GM23248 (cell line): ENCODE data around the gene INPP5A. TPM values are rescaled to one million over a fixed set of nuclear protein-coding genes. Genes with fewer than 3 reads are reported as not detected.

Experiments used
- DNase-seq: peaks from one replicate; pipeline ENCODE4 v3.0.0-alpha.2; 2015
- H2AFZ ChIP-seq: fragments of 200-600 bp; sonication (generic); 2 replicates; pipeline ENCODE4 v1.6.1; 2016; ENCODE audit warnings: antibody characterized with exemption
- H3F3A ChIP-seq: fragments of 200-600 bp; sonication (generic); 2 replicates; pipeline ENCODE4 v1.6.1; 2016; ENCODE audit warnings: mild to moderate bottlenecking, antibody characterized with exemption, mixed run types; ENCODE audit not compliant: insufficient read depth
- H3K27ac ChIP-seq: fragments of 200-600 bp; sonication (generic); 2 replicates; pipeline ENCODE4 v1.5.1; 2016; ENCODE audit warnings: mild to moderate bottlenecking
- H3K27me3 ChIP-seq: fragments of 200-600 bp; sonication (generic); replicated peaks from 2 replicates; pipeline ENCODE4 v1.6.1; 2016; ENCODE audit warnings: mild to moderate bottlenecking; ENCODE audit not compliant: insufficient read depth
- H3K36me3 ChIP-seq: fragments of 200-600 bp; sonication (generic); 2 replicates; pipeline ENCODE4 v1.6.1; 2016; ENCODE audit warnings: low read depth, mild to moderate bottlenecking
- H3K4me1 ChIP-seq: fragments of 200-600 bp; sonication (generic); 2 replicates; pipeline ENCODE4 v1.6.1; 2016; ENCODE audit warnings: mild to moderate bottlenecking; ENCODE audit not compliant: insufficient read depth
- H3K4me2 ChIP-seq: fragments of 200-600 bp; sonication (generic); one replicate; pipeline ENCODE4 v1.6.1; 2016; ENCODE audit warnings: mild to moderate bottlenecking; ENCODE audit not compliant: unreplicated experiment
- H3K4me3 ChIP-seq: fragments of 200-600 bp; sonication (generic); 2 replicates; pipeline ENCODE4 v1.5.1; 2016; ENCODE audit warnings: mild to moderate bottlenecking
- H3K79me2 ChIP-seq: fragments of 200-600 bp; sonication (generic); 2 replicates; pipeline ENCODE4 v1.6.1; 2016; ENCODE audit warnings: mild to moderate bottlenecking; ENCODE audit not compliant: insufficient read depth
- H3K9ac ChIP-seq: fragments of 200-600 bp; sonication (generic); 2 replicates; pipeline ENCODE4 v1.6.1; 2016; ENCODE audit warnings: mild to moderate bottlenecking
- H3K9me2 ChIP-seq: fragments of 200-600 bp; sonication (generic); 2 replicates; pipeline ENCODE4 v1.6.1; 2016; ENCODE audit warnings: mixed run types, mild to moderate bottlenecking, moderate library complexity; ENCODE audit not compliant: insufficient read depth
- H3K9me3 ChIP-seq: fragments of 200-600 bp; sonication (generic); one replicate; pipeline ENCODE4 v1.6.1; 2017; ENCODE audit warnings: low read depth
- H4K20me1 ChIP-seq: fragments of 200-600 bp; sonication (generic); 2 replicates; pipeline ENCODE4 v1.6.0; 2016; ENCODE audit not compliant: insufficient read depth
- EZH2 ChIP-seq: fragments of 200-600 bp; sonication (generic); IDR thresholded peaks from 2 replicates; pipeline ENCODE4 v1.6.1; 2018; ENCODE audit warnings: antibody characterized with exemption, mild to moderate bottlenecking; ENCODE audit not compliant: insufficient read depth, poor library complexity, severe bottlenecking
- EZH2phosphoT487 ChIP-seq: fragments of 200-600 bp; sonication (generic); IDR thresholded peaks from 2 replicates; pipeline ENCODE4 v1.6.1; 2018; ENCODE audit warnings: antibody characterized with exemption, moderate library complexity, mild to moderate bottlenecking, low read depth; ENCODE audit not compliant: insufficient read depth
- WGBS, 2 experiments: methylation state at CpG; one replicate each; pipeline ENCODE4 v1.1.6; 2015 to 2017; ENCODE audit warnings: low lambda C conversion rate in 2 of 2, low coverage in 1 of 2; ENCODE audit errors: missing lambda C conversion rate in 2 of 2; 5-methylcytosine and 5-hydroxymethylcytosine counted together
- in situ Hi-C: fragments of 300-500 bp; cut with MboI; formaldehyde crosslinking; loops from 2 replicates; pipeline ENCODE4 v1.15.0; 2020
- polyA plus RNA-seq: library from polyadenylated mRNA; unstranded; fragments of >200 nt; fragmentation: Nextera tagmentation; extraction: Ambion mirVana; gene quantifications from 2 replicates; pipeline ENCODE4 v1.2.1, GENCODE V29; 2016
- total RNA-seq: library from RNA; depleted of rRNA; stranded (reverse); fragments of >200 nt; shearing (Covaris generic); gene quantifications from 2 replicates; pipeline ENCODE4 v1.2.3, GENCODE V29; 2014

Gene INPP5A
- total and polyA plus RNA-seq, 2 experiments from 2014 or later, result 2.3 to 35.2 TPM

- no peak overlapping the region for H3K9ac ChIP-seq
- H3K4me2 ChIP-seq, result no peak overlapping the region
- WGBS, 2 experiments, result 93 to 95% methylated on average over 14 of the region's 14 CpGs
- no peaks in the 10 kb centered on the region for H3K36me3 ChIP-seq
- no peak overlapping the region for H2AFZ ChIP-seq
- H3K4me3 ChIP-seq, result no peak overlapping the region
- no peak for DNase-seq
- no peaks in the 10 kb centered on the region for H3F3A ChIP-seq
- no peaks in the 10 kb centered on the region for H3K9me2 ChIP-seq
- H3K79me2 ChIP-seq, result peaks cover 23% of the 10 kb centered on the region
- H4K20me1 ChIP-seq, result no peaks in the 10 kb centered on the region
- in situ Hi-C loops, result no loop called here
- TF ChIP-seq EZH2phosphoT487, result no peak
- TF ChIP-seq EZH2, result no peak
- H3K9me3 ChIP-seq, result no peaks in the 10 kb centered on the region
- H3K27ac ChIP-seq, result no peak overlapping the region
- H3K4me1 ChIP-seq, result no peaks in the 10 kb centered on the region
- no peaks in the 10 kb centered on the region for H3K27me3 ChIP-seq
Measured at GRCh38 chr10:132609211-132609610, 71.6 kb downstream of the INPP5A start.

- WGBS, 2 experiments, result 93 to 96% methylated on average over 13 to 20 of the region's 20 CpGs
- DNase-seq, result no peak
Measured at GRCh38 chr10:132610071-132610701, 72.6 kb downstream of the INPP5A start.

GRCh38 chr10:132611026-132611910 lies 73.7 kb downstream of the INPP5A start:
- H3K9me3 ChIP-seq, result no peaks in the 10 kb centered on the region
- 88 to 100% methylated on average over 1 to 5 of the region's 5 CpGs for WGBS, 2 experiments
- H3K36me3 ChIP-seq, result no peaks in the 10 kb centered on the region
- H3K4me1 ChIP-seq, result no peaks in the 10 kb centered on the region
- H3F3A ChIP-seq, result no peaks in the 10 kb centered on the region
- no peak for DNase-seq
- no peaks in the 10 kb centered on the region for H3K27me3 ChIP-seq
- no peak overlapping the region for H3K27ac ChIP-seq
- H3K9ac ChIP-seq, result no peak overlapping the region
- no peak overlapping the region for H3K4me3 ChIP-seq
- TF ChIP-seq EZH2phosphoT487 (no peak), EZH2 (no peak)
- H3K4me2 ChIP-seq, result no peak overlapping the region
- in situ Hi-C loops, result no loop called here
- H3K9me2 ChIP-seq, result no peaks in the 10 kb centered on the region
- peaks cover 10% of the 10 kb centered on the region for H3K79me2 ChIP-seq
- no peak overlapping the region for H2AFZ ChIP-seq
- H4K20me1 ChIP-seq, result no peaks in the 10 kb centered on the region

More at GRCh38 chr10:132610071-132610701, 72.6 kb downstream of the INPP5A start:
- H3K4me2 ChIP-seq, result no peak overlapping the region
- no peak overlapping the region for H3K4me3 ChIP-seq
- no peak for TF ChIP-seq EZH2phosphoT487
- TF ChIP-seq EZH2, result no peak
- H3K9me2 ChIP-seq, result no peaks in the 10 kb centered on the region
- in situ Hi-C loops, result no loop called here
- no peak overlapping the region for H3K27ac ChIP-seq
- no peak overlapping the region for H3K9ac ChIP-seq
- H4K20me1 ChIP-seq, result no peaks in the 10 kb centered on the region
- no peaks in the 10 kb centered on the region for H3K36me3 ChIP-seq
- H2AFZ ChIP-seq, result no peak overlapping the region
- no peaks in the 10 kb centered on the region for H3K4me1 ChIP-seq
- no peaks in the 10 kb centered on the region for H3F3A ChIP-seq
- no peaks in the 10 kb centered on the region for H3K9me3 ChIP-seq
- H3K27me3 ChIP-seq, result no peaks in the 10 kb centered on the region
- peaks cover 17% of the 10 kb centered on the region for H3K79me2 ChIP-seq

- Histone ChIP-seq H4K20me1 (no peaks in the 10 kb centered on the region), H2AFZ (no peak overlapping the region), H3K4me2 (no peak overlapping the region), H3K4me3 (no peak overlapping the region), H3F3A (no peaks in the 10 kb centered on the region), H3K36me3 (no peaks in the 10 kb centered on the region), H3K9ac (no peak overlapping the region), H3K27ac (no peak overlapping the region), H3K9me3 (no peaks in the 10 kb centered on the region), H3K4me1 (no peaks in the 10 kb centered on the region), H3K27me3 (no peaks in the 10 kb centered on the region), H3K79me2 (peaks cover 4% of the 10 kb centered on the region), H3K9me2 (no peaks in the 10 kb centered on the region)
- no peak for DNase-seq
- in situ Hi-C loops, result no loop called here
- 50 to 72% methylated on average over 1 to 3 of the region's 3 CpGs for WGBS, 2 experiments
- TF ChIP-seq EZH2 (no peak), EZH2phosphoT487 (no peak)
Measured at GRCh38 chr10:132611986-132612385, 74.4 kb downstream of the INPP5A start.
